ENCODE measurements around the gene IBTK. TPM values are rescaled to one million over a fixed set of nuclear protein-coding genes. Genes with fewer than 3 reads are reported as not detected.
"Not testable (repeated sequence)": the region's sequence is repeated elsewhere in the genome, so short reads cannot be mapped to it uniquely, and the experiment has no call there.

The IBTK gene
- total RNA-seq, 1 donor: 22.0 TPM

DNA sequence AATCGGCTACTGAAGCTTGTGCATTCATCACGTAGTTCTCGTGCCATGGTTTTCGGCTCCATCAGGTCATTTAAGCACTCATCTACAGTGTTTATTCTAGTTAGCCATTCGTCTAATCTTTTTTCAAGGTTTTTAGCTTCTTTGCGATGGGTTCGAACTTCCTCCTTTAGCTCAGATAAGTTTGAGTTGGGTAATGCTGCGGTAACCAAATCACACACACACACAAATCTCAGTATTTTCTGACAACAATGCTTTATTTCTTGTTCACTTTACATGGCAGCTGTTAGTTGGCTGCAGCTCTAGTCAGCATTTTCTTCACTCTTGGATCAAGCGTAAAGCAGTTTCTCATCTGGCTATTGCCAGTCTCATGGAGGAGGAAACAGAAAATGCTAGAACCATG is 118.6 kb downstream of the IBTK start:
- H3K4me3 ChIP-seq (ENCODE audit: low read length); H3K27me3 ChIP-seq (ENCODE audit: insufficient read depth, low read length); H3K4me1 ChIP-seq (ENCODE audit: insufficient read depth, low read length); H3K9me3 ChIP-seq (ENCODE audit: low read depth, low read length): not testable (repeated sequence)

DNA sequence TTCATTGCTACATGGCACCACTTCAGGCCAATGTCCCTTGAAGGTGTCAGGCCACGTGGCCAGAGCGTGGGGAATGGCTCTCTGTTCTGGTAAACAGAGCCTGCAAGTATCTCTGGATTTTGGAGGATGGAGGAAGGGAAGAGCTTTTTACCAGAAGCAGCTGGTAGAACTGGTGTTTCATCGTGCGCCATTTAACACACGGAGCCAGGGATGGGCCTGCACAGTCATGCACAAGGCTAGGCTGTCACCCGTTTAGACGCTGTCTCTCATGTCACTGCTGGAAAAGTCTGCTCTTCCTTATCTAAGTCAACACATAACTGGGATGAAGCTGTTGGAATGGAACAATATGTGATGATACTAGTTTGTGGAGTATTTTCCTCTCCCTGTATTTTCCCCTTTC is 123.9 kb downstream of the IBTK start:
- Histone ChIP-seq H3K4me1 (ENCODE audit: insufficient read depth, low read length) (no peaks in the 10 kb centered on the region), H3K9me3 (ENCODE audit: low read depth, low read length) (no peaks in the 10 kb centered on the region), H3K4me3 (ENCODE audit: low read length) (no peak overlapping the region), H3K27me3 (ENCODE audit: insufficient read depth, low read length) (no peaks in the 10 kb centered on the region)

Other genes starting within 250 kb of the IBTK start
- 0.31 TPM for gene TPBG, start 116.1 kb upstream of the IBTK start, total RNA-seq